HFF-Myc (cell line): ENCODE data around the gene PRKN.

Source experiments
- DNase-seq: peaks from one replicate; pipeline ENCODE4 v3.0.0-alpha.2; 2011; ENCODE audit warnings: low read depth; ENCODE audit errors: extremely low read depth
- H3K4me3 ChIP-seq: replicated peaks from 2 replicates; pipeline ENCODE4 v1.5.1; 2011; ENCODE audit warnings: low read depth, mild to moderate bottlenecking, control low read depth, low read length
- CTCF ChIP-seq: IDR thresholded peaks from 2 replicates; pipeline ENCODE4 v1.5.1; 2012; ENCODE audit warnings: mild to moderate bottlenecking, low read depth, low read length, control low read depth; ENCODE audit errors: missing control alignments

The PRKN gene

DNA sequence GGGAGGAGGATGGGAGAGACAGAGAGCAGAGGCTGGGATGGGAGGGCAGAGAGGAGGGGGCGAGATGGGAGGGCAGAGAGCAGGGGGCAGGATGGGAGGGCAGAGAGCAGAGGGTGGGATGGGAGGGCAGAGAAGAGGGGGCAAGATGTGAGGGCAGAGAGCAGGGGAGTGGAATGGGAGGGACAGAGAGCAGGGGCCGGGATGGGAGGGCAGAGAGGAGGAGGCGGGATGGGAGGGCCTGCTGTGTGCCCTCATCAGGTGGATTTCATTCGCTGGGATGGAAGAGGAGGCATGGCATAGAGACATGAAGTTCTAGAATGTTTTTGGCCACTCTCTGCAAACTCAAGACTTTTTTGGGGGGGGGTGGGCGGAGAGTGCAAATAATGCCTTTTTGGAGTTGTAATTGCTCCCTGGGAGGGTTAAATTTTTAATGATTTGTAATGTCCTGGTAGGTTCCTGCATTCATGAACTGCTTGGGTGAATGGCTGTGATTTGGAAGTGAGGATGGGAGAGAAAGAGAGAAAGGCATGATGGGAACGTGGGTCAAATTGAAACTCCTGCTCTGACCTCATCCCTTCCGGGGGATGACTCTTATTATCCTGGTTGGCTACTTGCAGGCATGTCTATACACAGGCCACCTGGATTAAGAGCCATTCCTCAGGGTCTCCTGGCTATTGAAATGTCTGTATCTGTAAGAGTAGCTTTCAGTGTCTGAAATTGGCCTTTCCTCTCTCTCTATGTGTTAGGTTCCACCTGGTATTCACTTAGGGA is 1291.3 kb downstream of the PRKN start:
- no peak for TF ChIP-seq CTCF
- DNase-seq, result no peak
- H3K4me3 ChIP-seq, result no peak overlapping the region

DNA sequence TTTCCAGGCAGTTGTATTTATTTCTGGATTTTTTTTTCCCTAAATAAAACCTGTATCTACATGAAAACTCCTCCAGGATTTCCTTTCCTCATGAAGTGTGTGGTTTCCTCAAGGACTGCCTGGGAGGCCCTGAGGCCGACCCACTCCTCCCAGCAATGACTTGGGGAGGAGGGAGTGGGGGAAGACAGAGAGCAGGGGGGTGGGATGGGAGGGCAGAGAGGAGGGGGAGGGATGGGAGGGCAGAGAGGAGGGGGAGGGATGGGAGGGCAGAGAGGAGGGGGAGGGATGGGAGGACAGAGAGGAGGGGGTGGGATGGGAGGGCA is 1291.9 kb downstream of the PRKN start:
- TF ChIP-seq CTCF, result no peak
- H3K4me3 ChIP-seq, result no peak overlapping the region
- no peak for DNase-seq

DNA sequence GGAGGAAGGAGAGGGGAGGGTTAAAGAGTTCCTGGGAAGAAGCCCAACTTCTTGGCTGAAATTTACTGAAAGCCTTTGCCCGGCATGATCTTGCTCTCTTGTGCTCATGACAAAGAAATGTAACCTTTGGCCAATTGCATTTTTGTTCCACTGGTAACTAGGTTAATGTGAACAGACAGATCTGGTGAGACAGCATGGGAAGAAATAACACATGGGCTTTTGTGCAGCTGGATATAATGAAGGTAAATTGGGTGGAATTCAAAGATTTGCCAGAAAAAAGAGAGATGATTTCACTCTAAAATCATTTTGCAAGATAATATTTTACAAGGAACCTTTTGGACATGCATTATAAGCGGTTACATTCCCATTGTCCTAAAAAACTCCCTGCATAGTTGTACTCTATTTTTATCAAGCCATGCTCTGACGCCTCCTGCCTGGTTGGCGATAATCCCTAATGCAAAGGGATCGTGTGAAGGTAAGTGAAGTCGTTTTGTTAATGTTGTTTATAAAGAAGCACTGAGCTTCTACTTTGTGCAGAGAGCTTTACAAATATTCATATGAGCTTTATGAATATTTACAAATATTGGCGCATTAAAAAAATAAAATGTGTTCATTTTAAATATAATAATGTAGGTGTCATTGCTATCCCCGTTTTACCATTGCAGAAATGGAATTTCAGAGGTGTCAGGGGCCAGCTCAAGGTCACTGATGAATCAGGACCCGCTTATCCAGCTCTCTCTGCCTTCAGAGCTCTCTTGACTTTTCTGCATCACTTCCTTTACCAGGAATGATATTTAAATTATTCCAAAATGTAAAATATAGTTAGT is 1292.4 kb downstream of the PRKN start:
- DNase-seq, result peak; percentile 80
- H3K4me3 ChIP-seq, result no peak overlapping the region

GRCh38 chr6:161434350-161434749 is 1293.2 kb downstream of the PRKN start:
- no peak for TF ChIP-seq CTCF
- no peak overlapping the region for H3K4me3 ChIP-seq
- DNase-seq, result no peak

More for the DNA sequence above, 1292.4 kb downstream of the PRKN start:
- no peak for TF ChIP-seq CTCF

- TF ChIP-seq CTCF, result no peak
- no peak for DNase-seq
- H3K4me3 ChIP-seq, result no peak overlapping the region
Observed at GRCh38 chr6:161432546-161432945, 1295.0 kb downstream of the PRKN start.

GRCh38 chr6:161429921-161430490 is 1297.6 kb downstream of the PRKN start:
- DNase-seq, result no peak
- peak; percentile 17 for TF ChIP-seq CTCF
- no peak overlapping the region for H3K4me3 ChIP-seq
